T-helper 1 cell treated with Interleukin-12 subunit alpha and Interleukin-12 subunit beta and Interleukin-4 antibody, amounts not matched to agents 30 μg/mL and 1 μg/mL, for 36 hours (primary cell): Measurements from ENCODE around the gene TMEM14A.
"Not testable (repeated sequence)": the region's sequence is repeated elsewhere in the genome, so short reads cannot be mapped to it uniquely, and the experiment has no call there.

ENCODE experiments used
- H3K27ac Mint-ChIP-seq: one replicate; pipeline ENCODE4 v1.8.0; 2021; ENCODE audit warnings: mild to moderate bottlenecking, mixed read lengths
- H3K27me3 Mint-ChIP-seq: one replicate; pipeline ENCODE4 v1.8.0; 2021; ENCODE audit warnings: low read depth, mixed read lengths
- H3K36me3 Mint-ChIP-seq: one replicate; pipeline ENCODE4 v1.8.0; 2021; ENCODE audit warnings: low read depth, mixed read lengths
- H3K4me1 Mint-ChIP-seq: one replicate; pipeline ENCODE4 v1.8.0; 2021; ENCODE audit warnings: low read depth, mixed read lengths
- H3K4me3 Mint-ChIP-seq: one replicate; pipeline ENCODE4 v1.8.0; 2021; ENCODE audit warnings: mild to moderate bottlenecking, moderate library complexity, mixed read lengths
- H3K9me3 Mint-ChIP-seq: one replicate; pipeline ENCODE4 v1.8.0; 2021; ENCODE audit warnings: mixed read lengths

TMEM14A gene

DNA sequence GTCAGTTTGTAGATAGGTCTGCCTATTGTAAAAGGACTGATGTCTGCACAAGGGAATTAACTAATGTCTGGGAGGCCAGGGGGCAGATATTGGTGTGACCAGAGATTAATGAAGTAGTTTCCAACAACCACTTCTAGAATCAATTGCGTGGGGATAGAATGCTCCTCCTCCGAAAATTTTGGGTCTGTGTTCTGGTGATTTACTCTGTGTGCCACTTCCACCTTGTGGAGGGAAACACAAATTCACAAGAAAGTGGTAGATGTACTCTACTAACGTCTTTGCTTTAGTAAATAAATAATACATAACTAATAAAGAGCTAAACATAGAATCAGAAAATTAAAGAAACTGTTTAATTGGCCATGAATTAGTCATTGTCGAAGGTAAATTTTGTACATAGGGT lies 25.5 kb downstream of the TMEM14A start:
- H3K27me3 Mint-ChIP-seq, result peaks cover 19% of the 10 kb centered on the region
- no peak overlapping the region for H3K27ac Mint-ChIP-seq
- no peak overlapping the region for H3K4me3 Mint-ChIP-seq
- H3K36me3 Mint-ChIP-seq, result no peaks in the 10 kb centered on the region
- H3K9me3 Mint-ChIP-seq, result no peaks in the 10 kb centered on the region
- H3K4me1 Mint-ChIP-seq, result no peaks in the 10 kb centered on the region

DNA sequence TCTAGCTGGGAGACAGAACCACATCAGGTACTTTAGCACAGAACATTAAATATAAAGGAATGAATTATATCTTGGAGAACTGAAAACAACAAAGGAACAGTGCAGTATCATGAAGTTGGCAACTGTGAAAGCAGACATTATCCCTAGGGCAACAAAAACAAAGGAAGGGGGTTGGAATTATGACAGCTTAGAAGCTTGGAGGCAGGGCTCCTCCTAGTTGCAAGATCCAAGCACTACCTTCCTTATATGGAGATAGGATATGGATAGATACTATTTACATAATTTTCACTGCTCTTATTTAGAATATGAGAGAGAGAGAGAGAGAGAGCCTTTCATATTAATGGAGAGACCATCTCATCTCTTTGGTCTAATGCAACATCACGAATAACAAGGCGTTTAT lies 27.0 kb downstream of the TMEM14A start:
- H3K4me1 Mint-ChIP-seq, result no peaks in the 10 kb centered on the region
- no peaks in the 10 kb centered on the region for H3K36me3 Mint-ChIP-seq
- no peak overlapping the region for H3K27ac Mint-ChIP-seq
- no peaks in the 10 kb centered on the region for H3K9me3 Mint-ChIP-seq
- no peak overlapping the region for H3K4me3 Mint-ChIP-seq
- peaks cover 20% of the 10 kb centered on the region for H3K27me3 Mint-ChIP-seq

DNA sequence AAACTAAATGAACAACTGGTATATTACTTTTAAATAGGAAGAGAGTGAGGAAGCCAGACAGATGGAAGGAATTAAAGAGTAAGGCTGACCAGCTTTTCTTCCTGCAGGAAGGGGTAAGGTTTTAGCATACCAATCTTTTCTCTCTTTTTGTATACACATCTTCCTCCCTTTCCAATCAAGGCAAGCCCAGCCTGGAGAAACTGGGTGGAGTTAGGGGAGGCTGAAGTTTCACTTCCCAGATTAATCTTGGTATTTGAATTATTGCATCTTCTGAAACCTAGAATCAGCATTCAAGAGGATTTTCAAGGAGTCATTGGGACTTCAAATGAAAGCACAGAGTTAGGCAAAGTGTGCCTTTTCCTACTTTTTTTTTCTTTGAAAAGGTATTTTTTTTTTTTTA lies 33.1 kb downstream of the TMEM14A start:
- H3K4me3 Mint-ChIP-seq, result no peak overlapping the region
- H3K4me1 Mint-ChIP-seq, result no peaks in the 10 kb centered on the region
- H3K27me3 Mint-ChIP-seq, result peaks cover 12% of the 10 kb centered on the region
- peaks cover 3% of the 10 kb centered on the region for H3K9me3 Mint-ChIP-seq
- no peaks in the 10 kb centered on the region for H3K36me3 Mint-ChIP-seq
- no peak overlapping the region for H3K27ac Mint-ChIP-seq

DNA sequence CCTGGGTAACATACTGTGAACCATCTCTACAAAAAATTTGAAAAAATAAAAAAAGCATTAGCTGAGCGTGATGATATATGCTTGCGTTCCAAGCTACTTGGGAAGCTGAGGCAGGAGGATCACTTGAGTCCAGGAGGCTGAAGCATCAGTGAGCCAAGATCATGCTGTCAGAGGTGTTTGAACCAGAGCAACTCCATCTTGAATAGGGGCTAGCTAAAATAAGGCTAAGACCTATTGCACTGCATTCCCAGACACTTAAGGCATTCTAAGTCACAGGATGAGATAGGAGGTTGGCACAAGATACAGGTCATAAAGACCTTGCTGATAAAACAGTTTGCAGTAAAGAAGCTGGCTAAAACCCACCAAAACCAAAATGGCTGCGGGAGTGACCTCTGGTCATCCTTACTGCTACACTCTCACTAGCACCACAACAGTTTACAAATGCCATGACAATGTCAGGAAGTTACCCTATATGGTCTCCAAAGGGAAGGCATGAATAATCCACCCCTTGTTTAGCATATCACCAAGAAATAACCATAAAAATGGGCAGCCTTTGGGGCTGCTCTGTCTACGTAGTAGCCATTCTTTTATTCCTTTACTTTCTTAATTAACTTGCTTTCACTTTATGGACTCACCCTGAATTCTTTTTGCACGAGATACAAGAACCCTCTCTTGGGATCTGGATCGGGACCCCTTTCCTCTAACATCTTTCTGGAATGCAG lies 34.0 kb downstream of the TMEM14A start:
- H3K27me3 Mint-ChIP-seq, result peaks cover 12% of the 10 kb centered on the region
- H3K4me1 Mint-ChIP-seq, H3K36me3 Mint-ChIP-seq, H3K4me3 Mint-ChIP-seq, H3K9me3 Mint-ChIP-seq, H3K27ac Mint-ChIP-seq: not testable (repeated sequence)

DNA sequence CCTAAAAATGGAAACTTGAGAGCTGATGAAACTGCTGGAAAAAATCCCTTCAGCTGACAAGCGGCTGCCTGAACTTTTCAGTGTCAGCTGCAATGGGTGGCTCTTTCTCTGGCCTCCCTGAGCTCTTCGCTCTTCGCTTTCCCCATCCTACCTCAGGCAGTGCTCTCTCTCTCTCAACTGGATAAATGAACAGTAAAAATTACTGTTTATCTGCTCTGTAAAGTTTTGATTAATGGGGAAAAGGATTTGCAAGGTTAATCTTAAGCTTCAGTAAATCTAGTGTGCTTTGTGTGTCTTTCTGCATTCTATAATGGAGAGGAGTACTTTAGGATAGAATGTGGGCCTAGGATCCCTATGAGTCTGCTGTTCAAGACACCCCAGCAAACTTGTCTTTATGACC lies 35.1 kb downstream of the TMEM14A start:
- Mint-ChIP-seq H3K4me3 (no peak overlapping the region), H3K27ac (no peak overlapping the region), H3K9me3 (peaks cover 3% of the 10 kb centered on the region), H3K36me3 (no peaks in the 10 kb centered on the region), H3K4me1 (no peaks in the 10 kb centered on the region), H3K27me3 (peaks cover 9% of the 10 kb centered on the region)

DNA sequence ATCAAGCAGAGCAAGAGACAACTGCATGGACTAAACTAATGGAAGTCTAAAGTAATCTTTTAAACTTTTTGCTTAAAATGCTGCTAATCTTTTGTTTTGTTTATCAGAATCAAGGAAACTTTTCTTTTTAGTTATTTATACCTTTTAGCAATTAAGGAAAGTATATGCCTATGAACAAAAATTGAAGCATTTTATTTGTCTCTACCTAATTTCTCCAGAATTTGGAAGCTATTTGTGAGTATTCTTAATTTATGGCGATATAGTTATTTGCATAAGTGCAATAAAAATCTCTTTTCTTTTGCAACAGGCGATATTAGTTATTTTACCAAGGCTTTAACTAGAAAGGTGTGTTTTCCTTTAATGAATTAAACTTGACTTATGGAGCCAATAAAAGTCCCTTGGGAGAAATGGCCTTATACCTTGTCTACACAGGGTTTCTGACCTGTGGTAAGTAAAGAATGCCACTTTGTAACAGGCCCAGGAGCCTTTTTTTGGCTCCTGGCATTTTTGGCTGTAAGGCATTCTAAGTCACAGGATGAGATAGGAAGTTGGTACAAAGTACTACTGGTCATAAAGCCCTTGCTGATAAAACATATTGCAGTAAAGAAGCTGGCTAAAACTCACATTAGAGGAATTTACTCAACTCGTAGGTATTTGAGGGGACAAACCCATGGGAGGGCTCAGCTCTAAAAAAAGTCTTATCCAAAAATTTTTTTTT lies 37.2 kb downstream of the TMEM14A start:
- no peak overlapping the region for H3K27ac Mint-ChIP-seq
- peaks cover 6% of the 10 kb centered on the region for H3K27me3 Mint-ChIP-seq
- H3K9me3 Mint-ChIP-seq, result peaks cover 3% of the 10 kb centered on the region
- no peak overlapping the region for H3K4me3 Mint-ChIP-seq
- no peaks in the 10 kb centered on the region for H3K36me3 Mint-ChIP-seq
- H3K4me1 Mint-ChIP-seq, result no peaks in the 10 kb centered on the region

DNA sequence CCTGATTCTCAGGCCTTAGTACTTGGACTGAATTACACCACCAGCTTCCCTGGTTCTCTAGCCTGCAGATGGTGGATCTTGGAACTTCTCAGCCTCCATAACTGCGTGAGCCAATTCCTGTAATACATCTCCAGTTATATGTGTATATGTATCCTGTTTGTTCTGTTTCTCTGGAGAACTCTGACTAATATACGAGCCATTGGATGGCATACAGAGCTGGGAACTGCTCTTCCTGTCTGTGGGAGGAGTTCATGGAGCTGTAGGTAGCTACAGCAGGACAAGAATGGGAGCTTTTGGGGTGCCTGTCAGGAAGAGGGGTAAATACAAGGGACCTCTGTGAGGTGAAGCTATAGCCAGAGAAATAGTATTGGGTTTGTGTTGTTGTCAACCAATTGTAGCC lies 41.2 kb downstream of the TMEM14A start:
- Mint-ChIP-seq H3K9me3 (peaks cover 3% of the 10 kb centered on the region), H3K4me3 (no peak overlapping the region), H3K36me3 (no peaks in the 10 kb centered on the region), H3K27ac (no peak overlapping the region), H3K4me1 (no peaks in the 10 kb centered on the region), H3K27me3 (peaks cover 3% of the 10 kb centered on the region)

DNA sequence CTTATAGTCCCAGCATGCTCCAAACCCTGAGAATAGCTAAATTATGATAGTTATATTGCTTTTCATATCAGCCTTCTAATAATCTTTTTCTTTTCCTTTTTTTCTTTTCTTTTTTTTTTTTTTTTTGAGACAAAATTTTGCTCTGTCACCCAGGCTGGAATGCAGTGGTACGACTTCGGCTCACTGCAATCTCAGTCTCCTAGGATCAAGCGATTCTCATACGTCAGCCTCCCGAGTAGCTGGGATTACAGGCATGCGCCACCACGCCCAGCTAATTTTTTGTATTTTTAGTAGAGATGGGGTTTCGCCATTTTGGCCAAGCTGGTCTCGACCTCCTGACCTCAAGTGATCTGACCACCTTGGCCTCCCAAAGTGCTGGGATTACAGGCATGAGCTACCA lies 43.8 kb downstream of the TMEM14A start:
- H3K27ac Mint-ChIP-seq, H3K4me3 Mint-ChIP-seq, H3K4me1 Mint-ChIP-seq, H3K9me3 Mint-ChIP-seq, H3K27me3 Mint-ChIP-seq, H3K36me3 Mint-ChIP-seq: not testable (repeated sequence)

DNA sequence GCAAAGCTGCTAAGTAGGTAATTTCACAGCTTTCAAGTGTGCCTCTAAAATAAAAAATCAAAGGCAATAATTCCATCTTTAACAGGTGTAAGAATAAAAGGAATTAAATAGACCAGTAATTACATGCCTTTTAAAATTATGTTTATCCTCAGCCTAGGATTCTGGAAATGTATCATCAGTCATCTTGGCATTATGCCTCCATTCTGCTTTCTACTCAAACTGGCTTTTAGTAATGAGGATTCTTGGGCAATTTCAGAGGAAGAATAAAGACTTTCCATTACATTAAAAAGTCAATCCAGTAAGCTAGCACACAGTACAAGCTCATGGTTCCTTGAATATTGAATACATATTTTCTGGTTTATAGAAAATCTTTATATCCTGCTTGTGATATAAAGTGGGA lies 47.6 kb downstream of the TMEM14A start:
- H3K4me3 Mint-ChIP-seq, result no peak overlapping the region
- H3K36me3 Mint-ChIP-seq, result no peaks in the 10 kb centered on the region
- no peak overlapping the region for H3K27ac Mint-ChIP-seq
- H3K27me3 Mint-ChIP-seq, result peaks cover 7% of the 10 kb centered on the region
- no peaks in the 10 kb centered on the region for H3K9me3 Mint-ChIP-seq
- no peaks in the 10 kb centered on the region for H3K4me1 Mint-ChIP-seq

DNA sequence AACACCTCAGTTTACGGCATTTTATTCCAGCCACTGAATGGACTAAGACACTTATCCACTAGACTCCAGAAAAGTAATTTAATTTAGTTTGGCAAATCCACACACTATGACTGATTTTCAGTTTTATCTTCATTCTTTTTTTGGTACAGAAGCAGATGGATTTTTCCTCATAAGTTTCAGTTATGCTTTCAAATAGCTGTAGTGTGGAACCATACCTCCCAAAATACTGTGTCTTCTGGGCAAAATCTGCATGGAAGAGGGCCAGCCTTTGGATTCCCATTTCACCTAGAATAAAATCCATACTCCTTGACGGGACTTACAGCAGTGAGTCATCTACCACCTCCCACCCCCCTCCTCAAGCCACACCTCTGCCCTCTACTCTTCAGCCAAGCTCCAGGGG lies 49.4 kb downstream of the TMEM14A start:
- no peaks in the 10 kb centered on the region for H3K9me3 Mint-ChIP-seq
- H3K27me3 Mint-ChIP-seq, result peaks cover 7% of the 10 kb centered on the region
- H3K4me1 Mint-ChIP-seq, result no peaks in the 10 kb centered on the region
- no peaks in the 10 kb centered on the region for H3K36me3 Mint-ChIP-seq
- H3K27ac Mint-ChIP-seq, result no peak overlapping the region
- no peak overlapping the region for H3K4me3 Mint-ChIP-seq

DNA sequence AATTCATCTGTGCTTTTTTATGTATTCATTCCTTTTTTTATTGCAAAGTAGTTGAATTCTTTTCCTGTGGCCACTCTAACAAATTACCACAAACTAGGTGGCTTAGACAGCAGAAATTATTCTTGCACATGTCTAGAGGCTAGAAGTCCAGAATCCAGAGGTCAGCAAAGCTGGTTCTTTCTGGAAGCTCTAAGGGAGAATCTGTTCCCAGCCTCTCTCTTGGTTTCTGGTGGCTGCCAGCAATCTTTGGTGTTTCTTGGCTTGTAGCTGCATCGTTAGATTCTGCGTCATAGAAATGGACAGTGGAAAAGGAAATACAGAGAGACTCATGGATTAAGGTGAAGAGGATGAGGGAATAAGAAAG lies 53.1 kb downstream of the TMEM14A start:
- no peak overlapping the region for H3K4me3 Mint-ChIP-seq
- no peaks in the 10 kb centered on the region for H3K4me1 Mint-ChIP-seq
- peaks cover 4% of the 10 kb centered on the region for H3K27me3 Mint-ChIP-seq
- H3K9me3 Mint-ChIP-seq, result no peaks in the 10 kb centered on the region
- H3K36me3 Mint-ChIP-seq, result no peaks in the 10 kb centered on the region
- no peak overlapping the region for H3K27ac Mint-ChIP-seq

DNA sequence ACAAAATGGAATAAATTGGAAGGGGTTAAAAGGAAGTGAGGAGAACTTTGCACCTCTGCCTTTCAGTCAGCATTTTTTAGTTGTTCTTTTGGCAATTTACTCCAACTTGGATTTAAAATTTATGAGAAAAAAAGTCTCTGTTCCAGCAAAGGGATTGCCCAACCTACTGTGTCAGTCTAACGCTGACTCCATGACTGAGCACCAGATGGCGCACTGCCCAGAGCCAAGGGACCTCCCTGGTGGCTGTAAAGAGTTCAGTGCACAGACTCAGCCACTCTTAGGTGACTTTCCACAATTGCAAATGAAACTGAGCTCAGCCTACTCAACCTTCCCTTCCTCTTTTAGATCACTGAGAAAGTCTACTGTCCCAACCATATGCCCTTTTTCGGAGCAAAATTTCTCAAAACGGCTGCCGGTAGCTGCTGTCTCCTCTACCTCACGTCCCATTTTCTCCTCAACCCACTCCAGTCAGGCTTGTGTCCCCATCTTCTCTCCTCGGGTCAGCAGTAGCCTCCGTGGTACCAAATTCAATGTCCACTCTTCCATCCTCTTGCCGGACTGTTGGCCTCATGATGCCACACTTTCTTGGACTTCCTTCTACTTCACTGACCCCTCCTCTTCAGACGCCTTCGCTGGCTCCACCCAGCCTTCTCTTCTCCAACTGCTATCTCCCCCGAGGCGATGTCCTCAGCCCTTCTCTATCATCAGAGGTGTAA lies 53.7 kb downstream of the TMEM14A start:
- H3K4me1 Mint-ChIP-seq, result no peaks in the 10 kb centered on the region
- H3K27ac Mint-ChIP-seq, result no peak overlapping the region

DNA sequence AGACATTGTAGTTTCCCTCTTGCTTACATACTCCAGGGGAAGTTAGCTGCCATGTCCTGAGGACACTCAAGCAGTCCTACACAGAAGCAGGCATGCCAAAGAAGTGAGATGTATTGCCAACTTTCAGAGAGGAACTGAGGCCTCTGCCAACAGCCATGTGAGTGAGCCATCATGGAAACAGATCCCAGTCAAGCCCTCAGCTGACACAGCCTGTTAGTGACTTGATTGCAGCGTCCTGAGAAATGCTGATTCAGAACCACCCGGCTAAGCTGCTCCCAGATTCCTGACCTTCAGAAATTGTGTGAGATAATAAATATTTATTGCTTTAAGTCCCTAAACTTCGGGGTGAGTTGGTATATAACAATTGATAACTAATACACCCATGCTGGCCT lies 54.2 kb downstream of the TMEM14A start:
- Mint-ChIP-seq H3K36me3 (no peaks in the 10 kb centered on the region), H3K9me3 (no peaks in the 10 kb centered on the region), H3K4me3 (no peak overlapping the region), H3K27me3 (peaks cover 4% of the 10 kb centered on the region), H3K4me1 (no peaks in the 10 kb centered on the region), H3K27ac (no peak overlapping the region)

More for the DNA sequence above, 53.7 kb downstream of the TMEM14A start:
- Mint-ChIP-seq H3K9me3 (no peaks in the 10 kb centered on the region), H3K27me3 (peaks cover 4% of the 10 kb centered on the region), H3K36me3 (no peaks in the 10 kb centered on the region), H3K4me3 (no peak overlapping the region)

DNA sequence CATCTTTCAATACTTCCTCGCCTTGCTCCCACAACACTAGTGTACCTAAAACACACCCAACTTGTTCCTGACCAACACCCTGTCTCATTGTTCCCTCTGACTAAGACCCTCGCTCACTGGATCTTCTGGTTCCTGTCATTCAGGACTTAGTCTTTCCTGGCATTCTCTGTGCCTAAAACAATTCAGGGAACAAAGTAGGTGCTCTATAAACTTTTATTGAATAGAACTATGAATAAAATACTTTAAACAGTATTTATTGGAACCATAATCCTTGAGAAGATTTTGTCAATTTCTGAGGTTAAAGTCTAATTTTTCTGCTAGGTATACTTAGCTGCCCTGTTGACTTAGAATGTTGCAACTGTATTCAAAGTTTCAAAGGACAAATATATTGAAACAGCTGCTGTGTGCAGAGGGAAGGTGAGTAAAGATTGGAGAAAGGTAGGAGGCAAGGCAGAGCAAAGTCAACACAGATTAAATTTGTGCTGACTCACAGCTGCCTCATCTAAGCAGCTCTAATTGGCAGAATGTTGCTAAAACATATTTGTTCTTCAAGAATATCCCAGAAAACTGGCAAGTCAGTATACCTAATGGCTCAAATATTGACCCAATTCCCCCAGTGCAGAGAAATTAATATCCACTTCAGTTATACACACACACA lies 54.8 kb downstream of the TMEM14A start:
- Mint-ChIP-seq H3K36me3 (no peaks in the 10 kb centered on the region), H3K9me3 (no peaks in the 10 kb centered on the region), H3K27ac (no peak overlapping the region), H3K4me3 (no peak overlapping the region), H3K27me3 (peaks cover 2% of the 10 kb centered on the region), H3K4me1 (no peaks in the 10 kb centered on the region)

DNA sequence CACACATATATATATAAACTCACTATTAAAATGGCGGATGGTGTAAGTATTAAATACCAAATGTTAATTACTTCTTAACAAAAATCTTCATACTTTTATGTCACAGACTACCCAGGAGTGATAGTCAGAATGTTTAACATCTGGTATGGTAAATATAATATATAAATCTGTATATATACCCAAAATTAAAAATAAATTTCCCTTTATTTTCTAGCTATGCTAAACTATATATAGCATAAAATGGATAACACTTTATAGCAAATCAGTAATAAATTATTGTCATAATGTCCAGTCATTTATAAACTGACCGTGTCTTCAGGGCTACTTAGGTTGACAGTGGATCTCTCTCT lies 55.3 kb downstream of the TMEM14A start:
- no peaks in the 10 kb centered on the region for H3K27me3 Mint-ChIP-seq
- no peak overlapping the region for H3K27ac Mint-ChIP-seq
- H3K4me1 Mint-ChIP-seq, result no peaks in the 10 kb centered on the region
- H3K4me3 Mint-ChIP-seq, result no peak overlapping the region
- H3K9me3 Mint-ChIP-seq, result no peaks in the 10 kb centered on the region
- no peaks in the 10 kb centered on the region for H3K36me3 Mint-ChIP-seq
